ENCODE data around the gene LAMTOR5.
"Not testable (repeated sequence)": the region's sequence is repeated elsewhere in the genome, so short reads cannot be mapped to it uniquely, and the experiment has no call there.

DNA sequence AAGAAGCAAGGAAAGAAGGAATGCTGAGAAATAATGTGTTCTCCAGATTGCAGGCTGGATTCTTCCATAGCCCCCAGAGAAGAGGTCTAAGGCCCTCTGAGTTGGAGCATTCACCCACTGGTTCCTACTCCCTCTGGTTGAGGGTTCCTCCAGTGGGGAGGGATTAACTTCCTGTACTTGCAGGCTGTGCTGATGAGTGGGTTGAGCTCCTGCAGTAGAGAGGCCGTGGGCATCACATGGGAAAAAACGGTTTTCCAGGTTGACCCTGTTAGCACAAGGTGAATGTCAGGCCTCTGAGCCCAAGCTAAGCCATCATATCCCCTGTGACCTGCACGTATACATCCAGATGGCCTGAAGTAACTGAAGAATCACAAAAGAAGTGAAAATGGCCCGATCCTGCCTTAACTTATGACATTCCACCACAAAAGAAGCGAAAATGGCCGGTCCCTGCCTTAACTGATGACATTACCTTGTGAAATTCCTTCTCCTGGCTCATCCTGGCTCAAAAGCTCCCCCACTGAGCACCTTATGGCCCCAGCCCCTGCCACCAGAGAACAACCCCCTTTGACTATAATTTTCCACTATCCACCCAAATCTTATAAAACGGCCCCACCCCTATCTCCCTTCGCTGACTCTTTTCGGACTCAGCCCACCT is 30.3 kb upstream of the LAMTOR5 start:
- not testable (repeated sequence) for TF ChIP-seq POLR2A (IDR thresholded peaks at IDR 0.05)
- TF ChIP-seq, protein P1, sequence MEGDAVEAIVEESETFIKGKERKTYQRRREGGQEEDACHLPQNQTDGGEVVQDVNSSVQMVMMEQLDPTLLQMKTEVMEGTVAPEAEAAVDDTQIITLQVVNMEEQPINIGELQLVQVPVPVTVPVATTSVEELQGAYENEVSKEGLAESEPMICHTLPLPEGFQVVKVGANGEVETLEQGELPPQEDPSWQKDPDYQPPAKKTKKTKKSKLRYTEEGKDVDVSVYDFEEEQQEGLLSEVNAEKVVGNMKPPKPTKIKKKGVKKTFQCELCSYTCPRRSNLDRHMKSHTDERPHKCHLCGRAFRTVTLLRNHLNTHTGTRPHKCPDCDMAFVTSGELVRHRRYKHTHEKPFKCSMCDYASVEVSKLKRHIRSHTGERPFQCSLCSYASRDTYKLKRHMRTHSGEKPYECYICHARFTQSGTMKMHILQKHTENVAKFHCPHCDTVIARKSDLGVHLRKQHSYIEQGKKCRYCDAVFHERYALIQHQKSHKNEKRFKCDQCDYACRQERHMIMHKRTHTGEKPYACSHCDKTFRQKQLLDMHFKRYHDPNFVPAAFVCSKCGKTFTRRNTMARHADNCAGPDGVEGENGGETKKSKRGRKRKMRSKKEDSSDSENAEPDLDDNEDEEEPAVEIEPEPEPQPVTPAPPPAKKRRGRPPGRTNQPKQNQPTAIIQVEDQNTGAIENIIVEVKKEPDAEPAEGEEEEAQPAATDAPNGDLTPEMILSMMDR (IDR thresholded peaks at IDR 0.05): not testable (repeated sequence)

All from Peyer's patch (tissue), 4 donors.